Mammary microvascular endothelial cell (primary cell): ENCODE measurements around the gene DMKN. TPM values are rescaled to one million over a fixed set of nuclear protein-coding genes. Genes with fewer than 3 reads are reported as not detected.

Experiments used
- total RNA-seq: library from RNA; depleted of rRNA; stranded (reverse); fragments of >200 nt; gene quantifications from 2 replicates; pipeline ENCODE4 v1.2.3, GENCODE V29; 2015

DMKN gene
- not detected in 2 replicates for total RNA-seq

DNA sequence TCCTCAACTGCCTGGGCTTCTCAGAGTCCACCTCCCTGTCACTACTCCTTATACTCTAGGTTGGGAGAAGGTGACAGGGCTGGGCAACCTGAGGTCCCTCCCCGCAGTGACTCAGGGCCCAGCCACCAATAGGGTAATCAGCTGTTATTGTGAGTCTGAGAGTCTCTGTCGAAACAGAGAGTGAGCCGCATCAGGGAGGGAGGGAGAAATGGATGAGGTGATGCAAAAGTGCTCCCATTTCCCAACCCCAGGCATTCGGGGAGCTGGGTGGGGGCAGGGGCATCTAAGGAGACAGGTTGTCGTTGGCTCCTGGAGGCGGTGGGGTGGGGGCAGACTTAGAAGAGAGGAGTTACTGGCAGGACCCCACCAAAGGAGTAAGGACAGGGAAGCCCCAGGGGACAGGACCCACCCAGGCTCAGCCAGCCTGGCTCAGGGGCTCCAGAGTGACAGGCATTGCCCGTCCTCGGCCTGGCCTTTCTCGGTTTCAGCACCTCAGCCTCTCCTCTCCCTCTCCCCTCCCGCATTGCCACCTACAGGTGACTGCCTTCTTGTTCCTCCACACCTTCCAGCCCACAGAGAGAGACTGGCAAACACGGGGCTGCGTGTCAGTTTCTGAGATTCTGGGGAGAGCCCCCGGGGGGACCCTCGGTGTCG, at the start of gene DMKN:
TSS of gene DMKN (minus strand) at position 22 of the 654 bp plus-strand sequence. CDS start 174 bp downstream, outside the sequence.

DNA sequence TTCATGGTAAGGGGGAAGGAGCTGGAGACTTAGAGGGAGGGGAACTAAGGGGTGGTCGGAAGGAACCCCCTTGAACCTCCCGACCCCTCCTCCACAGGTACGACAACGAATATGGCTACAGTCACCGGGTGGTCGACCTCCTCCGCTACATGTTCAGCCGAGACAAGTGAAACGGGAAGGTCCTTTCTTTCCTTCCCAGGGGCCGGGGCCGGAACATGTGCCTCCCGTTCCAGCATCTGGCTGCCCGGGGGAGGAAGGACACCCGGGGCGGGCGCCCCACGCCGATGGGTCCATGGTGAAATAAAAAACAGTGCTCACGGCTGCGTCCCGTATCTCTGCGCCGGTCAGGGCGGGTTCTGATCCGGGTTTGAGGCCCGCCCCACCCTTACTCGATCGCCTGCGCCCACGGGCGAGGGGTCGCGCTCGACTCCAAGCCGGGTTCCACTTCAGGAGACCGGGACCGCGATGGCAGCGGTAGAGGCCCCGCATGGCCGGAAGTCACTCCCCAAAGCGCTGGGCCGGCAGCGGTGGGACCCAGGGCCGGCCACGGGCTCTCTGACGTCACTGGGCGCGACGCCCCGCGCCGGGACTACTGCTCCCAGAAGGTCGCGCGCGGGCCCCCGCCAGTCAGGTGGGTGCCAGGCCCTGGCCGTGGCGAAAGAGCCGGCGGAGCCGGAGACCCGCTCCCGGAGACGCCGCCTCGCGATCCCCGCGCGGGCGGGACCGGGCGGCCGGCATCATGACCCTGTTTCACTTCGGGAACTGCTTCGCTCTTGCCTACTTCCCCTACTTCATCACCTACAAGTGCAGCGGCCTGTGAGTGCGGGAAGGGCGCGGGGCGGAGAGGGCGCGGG, 31.8 kb upstream of the DMKN start, which contains the start of gene TMEM147:
TSS of gene TMEM147 (plus strand) at position 626 of the 854 bp plus-strand sequence. CDS start at position 740, 114 bp downstream.

GRCh38 chr19:35533201-35533821, 19.9 kb upstream of the DMKN start, which contains the start of gene GAPDHS:
TSS of gene GAPDHS (plus strand) at chr19:35533456. CDS start at chr19:35533528, 72 bp downstream.

GRCh38 chr19:35528218-35529038, 15.0 kb upstream of the DMKN start, which contains the start of gene SBSN:
TSS of gene SBSN (minus strand) at chr19:35528311. CDS start at chr19:35528281, 30 bp downstream.

GRCh38 chr19:35490364-35490763, 23.1 kb downstream of the DMKN start, which contains the start of gene KRTDAP:
TSS of gene KRTDAP (minus strand) at chr19:35490464. CDS start at chr19:35490442, 22 bp downstream.

DNA sequence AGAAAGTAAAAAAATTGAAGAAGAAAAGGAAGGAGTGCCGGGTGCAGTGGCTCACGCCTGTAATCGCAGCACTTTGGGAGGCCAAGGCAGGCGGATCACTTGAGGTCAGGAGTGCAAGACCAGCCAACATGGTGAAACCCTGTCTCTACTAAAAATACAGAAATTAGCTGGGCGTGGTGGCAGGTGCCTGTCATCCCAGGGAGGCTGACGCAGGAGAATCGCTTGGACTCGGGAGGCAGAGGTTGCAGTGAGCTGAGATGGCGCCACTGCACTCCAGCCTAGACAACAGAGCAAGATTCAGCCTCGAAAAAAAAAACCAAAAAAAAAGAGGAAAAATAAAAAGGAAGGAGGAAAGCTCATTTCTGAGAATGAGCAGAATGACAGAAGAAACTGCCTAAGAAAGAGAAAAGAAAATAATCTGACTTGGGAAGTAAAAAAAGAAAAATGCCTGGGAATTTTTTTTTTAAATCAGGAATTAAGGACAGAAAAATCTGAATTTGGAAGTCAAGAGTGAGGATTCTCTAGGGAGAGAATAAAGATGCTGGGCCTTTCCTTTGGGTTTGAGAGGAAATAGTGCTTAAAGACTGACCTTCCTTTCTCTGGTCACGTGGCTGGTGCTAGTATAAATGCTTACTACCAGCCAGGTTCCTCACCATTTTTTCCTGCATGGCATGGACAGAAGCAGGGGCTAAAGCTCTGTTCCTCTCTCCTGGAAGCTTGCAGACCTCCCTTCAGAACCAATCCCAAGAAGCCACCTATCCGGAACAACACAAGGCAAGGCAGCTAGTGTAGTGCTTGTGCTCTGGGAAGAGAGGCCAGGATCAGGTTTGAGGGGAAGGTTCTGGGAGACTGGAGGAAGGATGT, 65.6 kb downstream of the DMKN start, which contains the start of gene FFAR2:
TSS of gene FFAR2 (plus strand) at position 652 of the 864 bp plus-strand sequence. CDS start 1,458 bp downstream, outside the sequence.

Other genes with a start within 250 kb of the DMKN start
- 63.6 and 70.2 TPM in 2 replicates for gene USF2, start 244.7 kb downstream of the DMKN start, total RNA-seq
- not detected in 2 replicates for gene HAMP, start 231.1 kb downstream of the DMKN start, total RNA-seq
- not detected in 2 replicates for gene MAG, start 221.5 kb downstream of the DMKN start, total RNA-seq
- 0.15 and 1.1 TPM in 2 replicates for gene CD22, start 184.5 kb downstream of the DMKN start, total RNA-seq
- not detected in 2 replicates for gene FFAR1, start 165.7 kb downstream of the DMKN start, total RNA-seq
- gene FFAR3, start 155.2 kb downstream of the DMKN start, total RNA-seq = not detected in 2 replicates
- not detected in 2 replicates for gene GPR42, start 142.6 kb downstream of the DMKN start, total RNA-seq
- gene FFAR2, start 65.4 kb downstream of the DMKN start, total RNA-seq = not detected in 2 replicates
- not detected in 2 replicates for gene KRTDAP, start 23.2 kb downstream of the DMKN start, total RNA-seq
- gene SBSN, start 14.7 kb upstream of the DMKN start, total RNA-seq = not detected in 2 replicates
- not detected in 2 replicates for gene GAPDHS, start 19.8 kb upstream of the DMKN start, total RNA-seq
- 97.0 and 97.3 TPM in 2 replicates for gene TMEM147, start 32.0 kb upstream of the DMKN start, total RNA-seq
- gene ATP4A, start 50.0 kb upstream of the DMKN start, total RNA-seq = not detected in 2 replicates
- gene PMIS2, start 72.5 kb upstream of the DMKN start, total RNA-seq = not detected in 2 replicates
- 13.0 and 13.1 TPM in 2 replicates for gene HAUS5, start 99.1 kb upstream of the DMKN start, total RNA-seq
- 93.7 and 102 TPM in 2 replicates for gene RBM42, start 115.4 kb upstream of the DMKN start, total RNA-seq
- 0.30 and 0.87 TPM in 2 replicates for gene ETV2, start 128.1 kb upstream of the DMKN start, total RNA-seq
- 571 and 586 TPM in 2 replicates for gene COX6B1, start 134.7 kb upstream of the DMKN start, total RNA-seq
- not detected in 2 replicates for gene UPK1A, start 152.9 kb upstream of the DMKN start, total RNA-seq
- gene ZBTB32, start 190.9 kb upstream of the DMKN start, total RNA-seq = not detected in 2 replicates
- 8.9 and 10.5 TPM in 2 replicates for gene KMT2B, start 204.4 kb upstream of the DMKN start, total RNA-seq
- gene IGFLR1, start 228.8 kb upstream of the DMKN start, total RNA-seq = 14.1 and 16.2 TPM in 2 replicates
- 2.1 and 2.7 TPM in 2 replicates for gene U2AF1L4, start 231.8 kb upstream of the DMKN start, total RNA-seq
- gene PSENEN, start 232.0 kb upstream of the DMKN start, total RNA-seq = 17.9 and 32.1 TPM in 2 replicates
- 8.8 and 12.2 TPM in 2 replicates for gene LIN37, start 234.9 kb upstream of the DMKN start, total RNA-seq
- 0.25 TPM in 1 of 2 replicates, not detected in the other for gene HSPB6, start 243.4 kb upstream of the DMKN start, total RNA-seq
- gene PROSER3, start 244.5 kb upstream of the DMKN start, total RNA-seq = 9.4 and 13.3 TPM in 2 replicates